Measurements from ENCODE around the gene SH3TC1.

The SH3TC1 gene

GRCh38 chr4:8211737-8212581 lies 12.9 kb downstream of the SH3TC1 start:
- in situ Hi-C loops (cut with MboI; ENCODE audit: low sequenced_read_pairs) = loop anchor here (25.0 kb wide), 1 partner anchor 1275 kb away; no protein-coding TSS in a partner anchor

GRCh38 chr4:8212622-8213021 lies 13.5 kb downstream of the SH3TC1 start:
- in situ Hi-C loops (cut with MboI; ENCODE audit: low sequenced_read_pairs) = loop anchor here (25.0 kb wide), 1 partner anchor 1275 kb away; no protein-coding TSS in a partner anchor

GRCh38 chr4:8213121-8213520 lies 14.0 kb downstream of the SH3TC1 start:
- in situ Hi-C loops (cut with MboI; ENCODE audit: low sequenced_read_pairs) = loop anchor here (25.0 kb wide), 1 partner anchor 1276 kb away; no protein-coding TSS in a partner anchor

GRCh38 chr4:8214136-8214535 lies 15.0 kb downstream of the SH3TC1 start:
- in situ Hi-C loops (cut with MboI; ENCODE audit: low sequenced_read_pairs) = loop anchor here (25.0 kb wide), 1 partner anchor 1277 kb away; no protein-coding TSS in a partner anchor

- in situ Hi-C loops (cut with MboI; ENCODE audit: low sequenced_read_pairs) = loop anchor here (25.0 kb wide), 1 partner anchor 1278 kb away; no protein-coding TSS in a partner anchor
These were observed 15.9 kb downstream of the SH3TC1 start for GRCh38 chr4:8215001-8215427.

GRCh38 chr4:8215641-8216442 lies 16.8 kb downstream of the SH3TC1 start:
- in situ Hi-C loops (cut with MboI; ENCODE audit: low sequenced_read_pairs) = loop anchor here (25.0 kb wide), 1 partner anchor 1279 kb away; no protein-coding TSS in a partner anchor

- in situ Hi-C loops (cut with MboI; ENCODE audit: low sequenced_read_pairs) = loop anchor here (25.0 kb wide), 1 partner anchor 1279 kb away; no protein-coding TSS in a partner anchor
These were observed 17.6 kb downstream of the SH3TC1 start for GRCh38 chr4:8216443-8217245.

GRCh38 chr4:8217246-8217511 lies 18.1 kb downstream of the SH3TC1 start:
- in situ Hi-C loops (cut with MboI; ENCODE audit: low sequenced_read_pairs) = loop anchor here (25.0 kb wide), 1 partner anchor 1280 kb away; no protein-coding TSS in a partner anchor

GRCh38 chr4:8217871-8218270 lies 18.8 kb downstream of the SH3TC1 start:
- in situ Hi-C loops (cut with MboI; ENCODE audit: low sequenced_read_pairs) = loop anchor here (25.0 kb wide), 1 partner anchor 1281 kb away; no protein-coding TSS in a partner anchor

GRCh38 chr4:8218371-8219031 lies 19.4 kb downstream of the SH3TC1 start:
- in situ Hi-C loops (cut with MboI; ENCODE audit: low sequenced_read_pairs) = loop anchor here (25.0 kb wide), 1 partner anchor 1281 kb away; no protein-coding TSS in a partner anchor

- in situ Hi-C loops (cut with MboI; ENCODE audit: low sequenced_read_pairs) = loop anchor here (25.0 kb wide), 1 partner anchor 1282 kb away; no protein-coding TSS in a partner anchor
These were observed 20.1 kb downstream of the SH3TC1 start for GRCh38 chr4:8219236-8219635.

GRCh38 chr4:8220661-8221450 lies 21.8 kb downstream of the SH3TC1 start:
- in situ Hi-C loops (cut with MboI; ENCODE audit: low sequenced_read_pairs) = loop anchor here (25.0 kb wide), 1 partner anchor 1284 kb away; no protein-coding TSS in a partner anchor

- in situ Hi-C loops (cut with MboI; ENCODE audit: low sequenced_read_pairs) = loop anchor here (25.0 kb wide), 1 partner anchor 1284 kb away; no protein-coding TSS in a partner anchor
These were observed 22.4 kb downstream of the SH3TC1 start for GRCh38 chr4:8221476-8221875.

- in situ Hi-C loops (cut with MboI; ENCODE audit: low sequenced_read_pairs) = loop anchor here (25.0 kb wide), 1 partner anchor 1285 kb away; no protein-coding TSS in a partner anchor
These were observed 22.9 kb downstream of the SH3TC1 start for GRCh38 chr4:8221985-8222384.

GRCh38 chr4:8222609-8223388 lies 23.7 kb downstream of the SH3TC1 start:
- in situ Hi-C loops (cut with MboI; ENCODE audit: low sequenced_read_pairs) = loop anchor here (25.0 kb wide), 1 partner anchor 1285 kb away; no protein-coding TSS in a partner anchor

- in situ Hi-C loops (cut with MboI; ENCODE audit: low sequenced_read_pairs) = loop anchor here (25.0 kb wide), 1 partner anchor 1287 kb away; no protein-coding TSS in a partner anchor
These were observed 25.3 kb downstream of the SH3TC1 start for GRCh38 chr4:8224267-8224974.

- in situ Hi-C loops (cut with MboI; ENCODE audit: low sequenced_read_pairs) = loop anchor here (25.0 kb wide), 1 partner anchor 1288 kb away; no protein-coding TSS in a partner anchor
These were observed 26.0 kb downstream of the SH3TC1 start for GRCh38 chr4:8224975-8225625.
